Stimulated activated CD4-positive, alpha-beta T cell treated with anti-CD3 and anti-CD28 coated beads, Interleukin-4, amount 100 ng/mL, for 1 hour (primary cell): Measurements from ENCODE around the gene RBM6.
"Not testable (repeated sequence)": the region's sequence is repeated elsewhere in the genome, so short reads cannot be mapped to it uniquely, and the experiment has no call there.

Source experiments
- DNase-seq: peaks from one replicate; pipeline ENCODE4 v3.0.0-alpha.2; 2020

The RBM6 gene, protein sequence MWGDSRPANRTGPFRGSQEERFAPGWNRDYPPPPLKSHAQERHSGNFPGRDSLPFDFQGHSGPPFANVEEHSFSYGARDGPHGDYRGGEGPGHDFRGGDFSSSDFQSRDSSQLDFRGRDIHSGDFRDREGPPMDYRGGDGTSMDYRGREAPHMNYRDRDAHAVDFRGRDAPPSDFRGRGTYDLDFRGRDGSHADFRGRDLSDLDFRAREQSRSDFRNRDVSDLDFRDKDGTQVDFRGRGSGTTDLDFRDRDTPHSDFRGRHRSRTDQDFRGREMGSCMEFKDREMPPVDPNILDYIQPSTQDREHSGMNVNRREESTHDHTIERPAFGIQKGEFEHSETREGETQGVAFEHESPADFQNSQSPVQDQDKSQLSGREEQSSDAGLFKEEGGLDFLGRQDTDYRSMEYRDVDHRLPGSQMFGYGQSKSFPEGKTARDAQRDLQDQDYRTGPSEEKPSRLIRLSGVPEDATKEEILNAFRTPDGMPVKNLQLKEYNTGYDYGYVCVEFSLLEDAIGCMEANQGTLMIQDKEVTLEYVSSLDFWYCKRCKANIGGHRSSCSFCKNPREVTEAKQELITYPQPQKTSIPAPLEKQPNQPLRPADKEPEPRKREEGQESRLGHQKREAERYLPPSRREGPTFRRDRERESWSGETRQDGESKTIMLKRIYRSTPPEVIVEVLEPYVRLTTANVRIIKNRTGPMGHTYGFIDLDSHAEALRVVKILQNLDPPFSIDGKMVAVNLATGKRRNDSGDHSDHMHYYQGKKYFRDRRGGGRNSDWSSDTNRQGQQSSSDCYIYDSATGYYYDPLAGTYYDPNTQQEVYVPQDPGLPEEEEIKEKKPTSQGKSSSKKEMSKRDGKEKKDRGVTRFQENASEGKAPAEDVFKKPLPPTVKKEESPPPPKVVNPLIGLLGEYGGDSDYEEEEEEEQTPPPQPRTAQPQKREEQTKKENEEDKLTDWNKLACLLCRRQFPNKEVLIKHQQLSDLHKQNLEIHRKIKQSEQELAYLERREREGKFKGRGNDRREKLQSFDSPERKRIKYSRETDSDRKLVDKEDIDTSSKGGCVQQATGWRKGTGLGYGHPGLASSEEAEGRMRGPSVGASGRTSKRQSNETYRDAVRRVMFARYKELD

DNA sequence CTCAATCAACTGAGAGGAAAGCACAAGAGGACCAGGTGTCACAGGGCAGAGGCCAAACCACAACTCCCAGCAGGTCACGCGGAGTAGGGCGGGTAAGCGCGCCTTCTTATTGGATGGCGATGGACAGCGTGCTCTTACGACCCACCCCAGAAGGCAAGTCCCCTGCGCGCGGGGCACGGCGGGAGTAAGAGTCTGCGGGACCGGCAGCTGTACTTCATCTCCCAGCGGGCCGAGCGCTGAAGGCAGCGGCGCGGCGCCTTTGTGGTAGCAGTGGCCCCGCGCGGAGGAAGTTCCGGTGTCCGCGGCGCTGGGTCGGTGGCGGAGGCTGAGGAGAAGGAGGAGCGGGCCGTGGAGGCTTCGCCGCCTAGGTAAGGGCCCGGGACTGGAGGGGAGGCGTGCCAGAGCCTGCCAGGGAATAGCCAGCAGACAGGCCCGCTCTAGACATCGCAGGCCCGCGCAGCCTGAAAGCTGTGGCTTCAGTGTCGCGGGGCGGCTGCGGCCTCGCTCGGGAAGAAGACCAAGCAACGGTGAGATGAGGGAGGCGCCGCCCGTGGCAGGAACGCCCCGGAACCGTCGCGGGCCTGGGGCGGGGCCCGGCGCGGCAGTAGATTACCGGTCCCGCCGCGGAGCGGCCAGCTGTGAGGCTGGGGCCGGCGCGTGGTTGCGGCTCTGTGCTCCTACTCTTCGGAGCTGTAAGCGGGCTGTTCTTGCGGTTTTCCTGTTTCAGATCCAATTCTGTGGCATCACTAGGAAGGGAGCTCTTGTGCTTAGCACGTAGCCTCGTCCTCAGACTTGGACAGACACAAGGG, at the start of gene RBM6:
TSS of gene RBM6 (plus strand) at position 293 of the 809 bp plus-strand sequence. CDS start 22,492 bp downstream, outside the sequence.
- DNase-seq = peak; percentile 95

DNA sequence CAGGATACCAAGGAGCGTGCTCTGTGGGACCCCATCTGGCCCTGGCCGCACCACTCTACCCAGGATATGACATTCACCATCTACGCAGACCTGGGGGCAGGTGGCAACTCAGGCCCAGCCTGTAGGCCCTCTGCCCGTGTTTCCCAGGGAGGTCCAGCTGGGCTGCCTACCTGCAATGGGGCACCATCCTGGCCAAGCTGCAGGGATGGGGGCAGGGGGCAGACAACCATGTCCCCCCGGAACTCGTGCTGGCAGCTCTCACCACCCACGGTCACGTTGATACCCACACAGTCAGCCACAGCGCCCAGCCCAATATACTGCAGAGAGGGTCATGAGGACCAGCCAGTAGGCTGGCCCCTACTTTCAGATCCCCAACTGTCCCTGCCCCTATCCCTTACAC, 44.2 kb upstream of the RBM6 start:
- no peak for DNase-seq

DNA sequence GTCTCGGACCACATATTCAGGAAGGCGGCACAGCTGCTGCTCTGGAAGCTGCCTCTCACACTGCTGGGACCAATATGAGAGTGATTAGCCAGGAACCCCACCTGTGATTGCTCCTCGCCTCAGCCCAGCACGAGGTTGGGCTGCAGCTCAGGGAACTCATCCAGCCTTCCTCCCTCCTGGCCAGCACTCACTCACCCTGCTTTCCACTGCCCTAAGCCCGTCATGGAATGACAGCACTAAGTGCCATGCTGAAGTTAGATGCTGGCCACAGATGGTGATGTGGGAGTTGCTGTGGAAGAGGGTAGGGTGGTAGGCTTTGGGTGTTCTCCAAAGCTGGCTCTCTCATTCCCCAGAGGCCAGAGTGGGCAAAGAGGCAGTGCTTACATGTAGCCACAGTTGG, 43.6 kb upstream of the RBM6 start:
- no peak for DNase-seq

DNA sequence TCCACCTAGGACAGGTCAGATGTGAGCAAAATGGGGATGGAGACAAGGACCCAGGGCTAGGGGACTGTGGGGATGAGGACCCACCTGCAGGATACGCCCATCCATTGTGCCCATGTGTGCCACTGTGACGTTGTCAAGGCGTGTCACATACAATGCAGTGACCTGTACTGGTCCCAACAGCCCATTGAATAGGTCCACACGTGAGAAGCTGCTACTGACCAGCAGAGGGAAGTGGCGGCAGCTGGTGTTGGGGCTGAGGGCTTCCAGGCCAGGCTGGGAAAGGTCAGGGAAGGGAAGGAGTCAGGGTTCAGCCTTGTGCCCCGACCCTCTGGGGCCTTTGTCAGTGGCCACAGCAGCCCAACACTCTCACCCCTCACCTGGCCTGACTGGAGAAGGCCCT, 41.0 kb upstream of the RBM6 start:
- DNase-seq = no peak

DNA sequence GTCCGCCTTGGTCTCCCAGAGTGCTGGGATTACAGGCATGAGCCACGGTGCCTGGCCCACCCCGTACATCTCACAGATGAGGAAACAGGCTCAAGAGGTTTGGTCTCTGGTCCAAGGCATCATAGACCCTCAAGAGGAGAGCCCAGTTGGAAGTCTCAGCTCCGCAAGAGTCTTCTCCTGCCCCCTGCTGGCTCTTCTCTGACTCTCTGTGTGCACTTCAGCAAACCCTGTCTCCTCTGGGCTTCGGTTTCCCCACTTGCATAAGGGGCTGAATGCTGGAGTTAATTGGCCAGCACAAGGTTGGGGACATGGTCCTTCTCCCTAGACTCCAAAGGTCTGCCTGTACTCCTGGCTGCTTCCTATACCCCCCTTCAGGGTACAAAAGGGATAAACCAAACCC, 40.1 kb upstream of the RBM6 start:
- no peak for DNase-seq

DNA sequence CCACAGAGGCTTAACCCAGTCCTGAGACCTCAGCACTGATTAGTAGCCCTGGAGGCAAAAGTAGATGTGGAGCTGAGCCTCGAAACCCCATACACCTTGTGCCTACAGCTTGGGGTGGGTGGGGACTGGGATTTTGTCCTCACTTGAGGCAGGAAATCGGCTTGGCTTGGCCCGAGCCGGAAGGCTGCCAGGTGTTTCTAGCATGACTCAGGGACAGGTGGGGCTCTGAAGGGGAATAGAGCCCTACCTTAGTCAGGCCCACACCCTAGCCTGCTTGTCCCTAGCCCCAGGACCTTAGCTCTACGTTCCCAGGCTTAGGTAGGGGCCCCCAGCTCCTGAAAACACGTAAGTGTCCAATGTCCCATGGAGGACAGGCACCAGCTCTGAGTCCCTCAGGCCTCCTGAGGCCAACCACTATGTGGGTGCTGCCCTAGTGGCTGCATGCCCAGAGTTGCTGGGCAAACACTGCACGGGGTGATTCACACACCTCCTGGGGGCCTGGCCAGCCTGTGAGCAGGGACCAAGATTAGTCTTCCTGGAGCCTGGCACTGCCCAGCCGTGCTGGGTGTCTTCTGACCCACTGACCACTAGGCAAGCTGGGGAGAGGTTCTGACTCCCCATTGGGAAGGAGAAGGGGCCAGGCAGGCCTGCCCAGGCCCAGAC, 39.3 kb upstream of the RBM6 start:
- no peak for DNase-seq

DNA sequence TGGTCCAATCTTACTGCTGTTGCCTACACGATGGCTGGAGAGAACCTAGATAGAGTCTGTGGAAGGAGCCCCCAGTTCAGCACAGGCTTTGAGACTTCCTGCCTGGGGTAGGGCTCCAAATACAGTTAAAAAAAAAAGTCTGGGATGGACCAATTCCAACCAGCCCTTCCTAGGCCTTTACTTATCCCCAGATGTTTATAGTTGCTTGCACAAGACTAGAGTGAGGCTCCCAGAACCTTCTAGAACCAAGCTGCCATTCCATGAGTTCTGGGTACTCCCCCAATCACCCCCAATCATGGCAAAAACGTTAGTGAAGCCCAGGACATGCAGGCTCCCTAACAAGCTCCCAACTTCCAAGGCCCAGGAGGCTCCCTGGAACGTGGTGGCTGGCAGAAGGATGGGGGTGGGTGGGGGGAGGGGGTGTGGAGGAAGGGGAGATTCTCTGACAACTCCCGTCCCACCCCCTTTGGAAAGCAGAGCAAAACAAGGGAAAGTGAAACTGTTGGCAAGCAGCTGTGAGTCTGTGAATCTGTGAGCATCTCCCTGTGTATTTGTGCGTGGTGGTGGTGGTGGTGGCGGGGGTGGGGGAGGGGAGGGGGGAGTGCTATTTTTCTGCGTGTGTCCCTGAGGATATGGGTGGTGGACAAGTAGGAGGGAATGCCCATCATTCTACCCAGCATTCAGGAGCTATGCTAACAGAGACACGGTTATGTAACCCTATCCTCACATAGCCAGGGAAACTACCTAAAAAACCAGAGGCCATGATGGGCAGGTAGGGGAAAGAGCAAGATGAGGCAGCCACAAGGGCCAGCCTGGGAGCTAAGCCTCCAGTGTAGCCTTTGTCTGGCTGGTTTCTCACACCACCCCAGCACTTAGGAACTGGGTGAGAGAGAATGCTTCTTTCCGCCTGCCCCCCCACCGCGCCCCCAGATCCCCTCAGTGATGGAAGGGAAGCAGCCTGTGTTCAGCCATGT, 38.3 kb upstream of the RBM6 start:
- DNase-seq = no peak

DNA sequence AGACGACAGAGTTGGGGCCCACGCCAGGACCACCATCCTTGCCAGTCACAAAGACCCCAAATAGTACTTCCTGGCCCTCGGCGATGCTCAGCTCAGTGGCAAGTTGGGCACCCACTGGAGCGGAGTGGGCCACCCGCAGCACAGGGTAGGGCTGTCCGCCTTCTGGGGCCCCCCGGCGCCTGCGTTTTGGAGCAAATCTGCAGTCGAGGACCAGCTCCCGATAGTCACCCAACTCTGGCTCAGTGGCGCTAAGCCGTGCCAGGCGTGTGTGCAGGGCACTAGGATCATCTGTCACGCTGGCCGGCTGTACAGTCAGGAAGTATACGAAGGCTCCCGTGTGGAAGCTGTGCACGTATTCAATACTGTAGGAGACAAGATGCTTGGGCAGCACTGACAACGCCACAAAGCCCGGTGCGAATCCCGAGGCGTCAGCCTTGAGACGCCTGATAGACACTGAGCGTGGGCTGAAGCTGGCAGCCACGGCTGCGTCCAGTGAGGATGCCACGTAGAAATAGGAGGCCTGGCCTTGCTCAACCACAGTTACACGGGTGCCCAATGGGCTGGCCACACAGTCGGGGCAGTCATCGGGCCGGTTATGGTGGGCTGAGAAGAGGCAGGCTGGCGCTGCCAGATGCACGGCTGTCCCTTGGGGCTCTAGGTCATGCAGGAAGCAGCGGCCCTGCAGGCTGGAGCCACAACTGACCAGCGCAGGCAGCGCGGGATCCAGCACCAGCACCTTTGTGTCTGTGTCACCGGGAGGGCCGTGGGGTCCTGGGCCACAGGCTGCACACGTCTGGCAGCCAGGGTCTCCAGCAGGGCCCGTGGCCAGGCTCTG, 37.2 kb upstream of the RBM6 start:
- no peak for DNase-seq

DNA sequence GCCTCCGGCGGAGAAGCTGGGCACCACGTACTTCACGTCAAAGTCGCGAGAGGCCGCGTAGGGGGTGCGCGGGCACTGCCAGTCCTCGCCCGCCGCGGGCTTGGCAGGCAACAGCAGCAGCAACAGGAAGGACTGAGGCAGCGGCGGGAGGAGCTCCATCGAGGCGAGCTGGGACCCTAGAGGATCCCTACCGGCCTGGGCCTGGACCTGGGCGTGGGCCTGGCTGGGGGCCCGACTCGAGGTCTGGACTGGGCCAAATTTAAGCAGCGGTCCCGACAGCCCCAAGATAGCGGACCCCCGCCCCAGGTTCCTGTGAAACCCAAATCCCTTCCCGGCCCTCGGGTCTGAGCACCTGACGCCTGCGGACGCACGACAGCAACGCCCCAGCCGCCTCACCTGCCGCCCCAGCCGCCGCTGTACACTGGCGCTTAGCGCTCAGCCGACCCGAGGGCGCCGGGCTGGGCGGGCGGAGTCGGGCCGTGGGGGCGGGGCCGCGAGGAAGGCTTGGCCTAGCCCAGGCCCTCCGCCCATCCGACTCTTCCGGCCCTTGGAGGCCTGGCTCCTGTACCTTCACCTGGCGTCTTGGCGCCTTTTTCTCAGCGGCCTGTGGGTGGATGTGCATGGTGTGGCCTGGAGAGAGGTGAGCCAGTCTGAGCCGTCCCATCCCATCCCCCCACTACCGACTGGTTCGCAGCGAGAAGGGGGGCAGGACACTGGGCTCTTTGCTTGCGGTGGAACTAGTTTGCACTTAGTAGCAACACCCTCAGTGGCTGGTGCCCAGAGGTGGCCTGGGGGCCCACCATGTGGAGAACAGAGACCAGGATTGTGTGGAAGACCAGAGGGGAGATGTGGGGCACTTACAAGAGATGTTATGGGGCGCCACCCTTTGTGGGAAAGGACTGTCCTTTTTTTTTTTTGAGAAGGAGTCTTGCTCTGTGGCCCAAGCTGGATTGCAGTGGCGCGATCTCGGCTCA, 36.2 kb upstream of the RBM6 start, which contains the start of gene MST1R:
TSS of gene MST1R (minus strand) at position 423 of the 974 bp plus-strand sequence. CDS start at position 159, 264 bp downstream.
- DNase-seq = peak; percentile 83

DNA sequence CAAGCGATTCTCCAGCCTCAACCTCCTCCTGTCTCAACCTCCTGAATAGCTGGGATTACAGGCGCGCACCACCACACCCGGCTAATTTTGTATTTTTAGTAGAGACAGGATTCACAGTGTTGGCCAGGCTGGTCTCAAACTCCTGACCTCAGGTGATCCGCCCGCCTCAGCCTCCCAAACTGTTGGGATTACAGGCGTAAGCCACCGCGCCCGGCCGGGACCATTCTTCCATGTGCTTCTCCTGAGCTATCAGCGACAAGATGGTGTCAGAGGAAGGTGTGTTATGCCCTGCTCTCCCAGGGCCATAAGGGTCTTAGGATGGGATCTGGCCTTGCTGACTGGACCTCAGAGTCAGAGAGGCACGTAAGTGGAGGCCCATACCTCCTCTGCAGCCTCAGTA, 35.5 kb upstream of the RBM6 start:
- not testable (repeated sequence) for DNase-seq

DNA sequence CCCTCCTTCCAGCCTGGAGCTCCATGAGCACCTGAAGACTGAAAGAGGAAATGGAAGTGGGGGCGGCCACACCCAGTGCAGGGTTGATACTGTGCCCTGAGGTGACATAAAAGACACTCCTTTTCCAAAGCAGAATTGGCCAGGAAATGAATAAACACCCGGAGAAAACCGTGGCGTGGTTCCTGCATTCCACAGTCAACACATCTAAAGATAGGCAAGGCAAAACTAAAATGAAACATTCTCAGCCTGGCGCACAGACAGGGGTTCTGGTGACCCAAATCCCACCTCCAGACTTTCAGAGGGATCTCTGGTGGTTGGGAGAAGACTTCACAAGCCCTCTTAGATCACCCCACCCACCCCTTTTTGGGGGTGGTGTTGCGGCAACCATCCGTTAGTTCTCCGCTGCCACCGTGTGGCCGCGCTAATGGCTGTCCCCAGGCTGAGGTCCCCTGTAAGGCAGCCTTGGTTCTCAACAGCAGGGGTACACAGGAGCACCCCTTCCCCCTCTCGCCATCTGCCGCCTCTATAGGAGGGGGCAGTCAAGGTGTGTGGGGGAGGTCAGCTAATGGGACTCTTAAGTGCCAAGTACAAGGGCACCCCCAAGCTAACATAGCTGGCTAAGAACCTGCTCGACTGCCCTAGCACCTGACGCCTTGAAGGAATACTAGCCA, 33.7 kb upstream of the RBM6 start:
- DNase-seq = peak; percentile 57

DNA sequence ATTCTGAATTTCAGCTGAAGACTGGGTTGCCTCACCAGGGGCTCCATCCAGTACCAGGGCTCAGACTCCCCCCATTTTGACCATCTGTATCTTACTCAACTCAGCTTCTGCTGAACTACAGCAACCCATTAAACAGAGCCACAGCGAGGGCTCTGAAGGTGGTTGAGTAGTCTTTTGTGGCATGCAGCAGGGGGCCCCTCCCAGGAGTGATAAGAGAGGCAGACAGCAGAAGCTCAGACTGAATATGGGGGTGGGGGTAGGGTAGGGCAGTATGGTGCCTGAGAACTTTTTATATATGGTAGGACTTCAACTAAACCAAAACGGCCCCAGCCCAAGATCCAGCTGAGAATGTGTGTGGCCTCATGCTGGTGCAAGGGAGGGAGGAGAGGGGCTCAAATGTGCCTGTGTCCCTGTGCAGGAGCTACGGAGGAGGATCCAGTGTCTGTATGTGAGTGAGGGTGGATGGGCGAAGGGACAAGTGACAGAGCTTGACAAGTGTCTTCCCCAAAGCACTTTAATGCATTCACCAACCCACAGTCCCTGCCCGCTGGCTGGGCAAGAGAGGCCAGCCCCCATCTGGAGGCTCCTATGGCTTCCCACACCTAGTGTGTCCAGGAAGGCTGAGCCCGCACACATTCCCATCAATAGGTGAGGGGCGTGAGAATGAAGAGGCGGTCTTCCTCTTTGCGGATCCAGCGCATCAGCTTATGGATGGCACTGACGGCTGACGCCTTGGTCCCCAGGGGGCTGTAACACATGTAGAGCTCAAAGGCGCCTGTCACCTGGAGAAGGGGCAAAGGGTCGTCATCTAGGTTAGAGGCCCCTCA, 31.4 kb upstream of the RBM6 start:
- no peak for DNase-seq

DNA sequence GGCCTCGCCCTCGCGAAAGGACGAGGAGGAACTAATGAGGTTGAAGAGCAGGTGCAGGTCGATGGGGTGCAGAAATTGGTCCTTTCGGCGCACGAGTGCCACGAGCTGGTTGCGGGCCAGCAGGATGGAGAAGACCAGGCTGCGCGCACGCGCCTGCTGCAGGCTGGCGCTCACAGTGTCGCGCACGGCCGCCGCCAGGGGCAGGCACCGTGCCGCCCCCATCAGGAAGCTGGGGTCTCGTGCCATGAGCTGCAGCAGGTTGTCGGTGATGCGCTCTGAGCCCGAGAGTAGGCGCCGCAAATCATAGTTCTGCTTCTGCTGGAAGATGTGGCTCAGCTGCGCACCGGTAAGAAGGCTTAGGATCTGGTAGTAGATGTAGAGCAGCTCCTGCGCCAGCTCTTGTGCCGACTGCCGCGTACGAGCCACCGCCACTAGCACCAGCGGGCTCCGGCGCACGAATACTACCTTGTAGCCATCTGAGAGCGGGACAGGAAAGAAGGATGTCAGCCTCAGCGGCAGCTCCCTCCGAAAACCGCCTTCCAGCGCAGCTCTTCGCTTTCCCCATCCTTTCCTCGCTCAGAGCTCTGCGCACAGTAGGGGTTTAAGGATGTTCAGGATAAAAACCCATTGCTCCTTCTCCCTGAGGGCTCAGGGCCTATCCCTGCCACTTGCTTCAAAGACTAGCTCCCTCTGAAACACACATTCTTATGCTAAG, 29.4 kb upstream of the RBM6 start:
- no peak for DNase-seq

DNA sequence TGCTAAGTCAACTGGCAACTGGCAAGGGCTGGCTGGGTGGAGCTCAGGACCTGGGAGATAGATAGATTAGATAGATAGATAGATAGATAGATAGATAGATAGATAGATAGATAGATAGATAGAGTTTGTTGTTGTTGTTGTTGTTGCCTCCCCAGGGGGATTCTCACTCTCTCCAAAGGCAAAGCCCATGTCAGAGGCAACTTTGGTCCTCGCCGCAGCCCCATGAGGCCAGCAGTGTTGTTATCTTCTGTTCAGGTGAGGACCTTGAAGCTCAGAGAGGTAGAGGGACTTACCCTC, 28.9 kb upstream of the RBM6 start:
- DNase-seq = no peak

DNA sequence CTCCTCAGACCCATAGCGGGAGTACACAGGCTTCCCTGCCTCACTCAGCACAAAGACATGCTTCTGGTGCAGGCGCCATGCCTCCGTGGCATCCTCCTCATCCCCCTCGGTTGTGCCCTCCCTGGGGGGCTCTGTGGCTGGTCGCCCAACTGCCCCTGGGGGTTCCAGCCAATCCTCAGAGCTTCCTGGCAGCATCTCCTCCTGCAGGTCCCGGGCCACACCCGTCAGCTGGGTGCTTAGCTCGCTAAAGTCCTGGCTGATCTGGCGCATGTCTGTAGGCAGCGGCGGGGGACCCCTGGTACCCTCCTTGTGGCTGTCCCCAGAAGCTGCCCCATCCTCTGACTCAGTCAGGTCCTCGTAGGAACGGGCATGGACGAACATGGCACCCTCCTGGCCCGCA, 28.3 kb upstream of the RBM6 start:
- DNase-seq = no peak

DNA sequence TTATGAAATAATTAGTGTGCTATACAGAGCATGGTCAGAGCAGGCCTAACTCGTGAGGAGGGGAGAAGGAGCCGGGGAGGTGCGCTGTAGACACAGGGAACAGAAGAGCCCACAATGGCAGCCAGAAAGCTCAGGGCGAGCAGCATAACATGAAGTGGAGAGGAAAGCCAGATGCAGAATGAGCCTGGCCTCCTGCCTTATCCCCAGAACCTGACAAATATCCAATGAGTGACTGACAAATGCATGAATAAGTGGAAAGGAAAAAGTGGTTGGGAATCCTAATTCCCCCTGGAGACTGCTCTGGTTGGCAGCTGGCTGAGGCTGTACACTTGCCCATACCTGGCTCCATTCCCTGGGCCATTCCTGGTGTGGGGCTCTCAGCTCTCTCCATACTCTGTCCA, 27.1 kb upstream of the RBM6 start:
- DNase-seq = no peak
